CD4-positive, alpha-beta T cell treated with Interferon alpha-2 for 1 hour (primary cell): ENCODE data around the gene RALBP1.
A peak's percentile ranks its signal among the peaks of the same experiment; 100 is the strongest.

Experiments used
- DNase-seq, 2 donors: peaks; one replicate each; pipeline ENCODE4 v3.0.0-alpha.2; 2020 to 2022

The RALBP1 gene

DNA sequence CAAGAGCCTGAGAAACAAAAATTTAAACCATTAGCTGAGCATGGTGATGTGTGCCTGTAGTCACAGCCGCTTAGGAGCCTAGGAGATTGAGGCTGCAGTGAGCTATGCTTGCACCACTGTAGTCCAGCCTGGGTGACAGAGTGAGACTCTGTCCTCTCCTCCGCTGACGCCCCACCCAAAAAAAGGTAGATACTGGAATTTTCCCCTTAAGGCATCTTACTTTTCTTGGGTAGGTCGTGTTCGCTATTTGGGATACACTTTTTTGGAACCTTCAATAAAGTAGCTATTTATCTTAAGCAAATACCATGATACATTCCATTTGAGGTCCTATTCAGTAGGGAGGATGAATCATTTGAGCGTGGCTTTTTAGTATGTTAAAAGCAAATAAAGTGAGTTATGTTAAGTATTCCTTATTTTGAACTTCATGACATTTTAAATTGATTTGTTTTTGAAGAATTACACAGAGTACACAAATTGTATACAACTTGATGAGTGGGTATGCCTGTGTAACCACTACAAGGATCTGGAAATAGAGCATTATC lies 38.7 kb downstream of the RALBP1 start:
- no peak for DNase-seq

DNA sequence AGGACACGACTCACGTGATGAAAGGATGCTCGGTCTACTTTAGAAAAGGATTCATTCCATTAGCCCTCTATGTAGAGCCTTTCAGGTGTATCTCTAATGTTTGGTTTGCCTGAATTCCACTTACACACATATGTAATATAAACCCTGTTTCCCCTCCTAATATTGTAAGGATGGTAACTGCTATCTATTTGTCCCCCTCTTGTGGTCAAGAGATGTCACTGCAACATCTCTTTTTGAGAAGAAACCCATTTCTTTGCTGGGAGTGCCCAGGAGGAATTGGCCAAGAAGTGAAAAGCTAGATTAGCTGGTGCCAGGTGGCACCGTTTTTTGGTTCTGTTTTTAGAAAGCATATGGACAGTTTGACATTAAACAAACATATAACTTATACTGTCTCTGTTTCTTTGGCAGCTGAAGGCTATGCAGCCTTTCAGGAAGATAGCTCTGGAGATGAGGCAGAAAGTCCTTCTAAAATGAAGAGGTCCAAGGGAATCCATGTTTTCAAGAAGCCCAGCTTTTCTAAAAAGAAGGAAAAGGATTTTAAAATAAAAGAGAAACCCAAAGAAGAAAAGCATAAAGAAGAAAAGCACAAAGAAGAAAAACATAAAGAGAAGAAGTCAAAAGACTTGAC lies 41.2 kb downstream of the RALBP1 start:
- DNase-seq, result peak in 1 of 2 donors; percentile 59

DNA sequence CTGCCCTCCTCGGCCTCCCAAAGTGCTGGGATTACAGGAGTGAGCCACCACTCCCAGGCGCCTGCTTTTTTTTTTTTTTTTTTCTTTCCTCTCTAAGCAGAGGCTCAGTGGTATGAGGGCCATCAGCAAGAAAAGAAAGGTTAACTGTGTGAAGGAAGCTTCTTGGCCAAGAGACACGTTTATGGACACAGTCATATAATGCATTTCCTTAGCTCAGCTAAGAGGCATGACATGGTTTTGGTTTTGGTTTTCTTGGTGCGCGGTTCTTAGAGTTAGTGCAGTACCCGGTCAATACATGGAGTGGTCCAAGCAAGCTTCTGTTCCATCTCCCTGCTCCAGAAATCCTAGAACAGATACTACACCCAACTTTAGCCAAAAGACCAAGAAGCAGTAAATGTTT lies 42.6 kb downstream of the RALBP1 start:
- DNase-seq, result no peak

DNA sequence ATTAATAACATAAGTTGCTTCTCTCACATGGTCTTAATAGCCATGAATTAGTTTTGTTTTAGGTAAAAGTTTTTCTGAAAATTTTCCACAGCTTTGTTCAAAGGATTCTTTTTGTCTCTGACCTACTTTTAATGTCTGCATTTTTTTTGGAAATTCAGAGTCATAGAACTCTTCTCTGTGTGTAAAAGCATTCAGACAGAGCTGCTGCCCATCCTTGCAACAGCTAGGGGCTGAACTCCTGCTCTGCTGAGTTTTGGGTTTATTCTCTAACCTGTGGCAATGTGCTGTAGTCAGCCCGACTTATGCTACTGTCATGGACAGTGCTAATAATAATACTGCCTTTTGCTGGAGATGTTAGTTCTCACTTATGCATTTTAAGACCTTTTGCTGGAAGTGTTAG lies 44.1 kb downstream of the RALBP1 start:
- DNase-seq, result no peak

DNA sequence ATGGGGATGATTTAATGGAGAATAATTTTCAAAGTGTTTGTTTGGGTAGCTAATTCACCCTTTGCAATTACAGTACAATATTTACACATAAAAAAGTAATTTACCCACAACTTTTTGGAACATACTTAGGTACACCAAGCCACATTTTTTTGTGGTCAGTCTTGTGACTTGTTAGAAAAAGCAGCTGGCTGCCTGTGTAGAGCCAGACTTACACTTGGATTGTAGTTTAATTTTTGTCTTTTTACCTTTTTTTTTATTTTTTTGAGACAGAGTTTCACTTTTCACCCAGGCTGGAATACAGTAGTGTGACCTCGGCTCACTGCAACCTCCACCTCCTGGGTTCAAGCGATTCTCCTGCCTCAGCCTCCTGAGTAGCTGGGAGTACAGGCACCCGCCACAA lies 45.4 kb downstream of the RALBP1 start:
- no peak for DNase-seq

DNA sequence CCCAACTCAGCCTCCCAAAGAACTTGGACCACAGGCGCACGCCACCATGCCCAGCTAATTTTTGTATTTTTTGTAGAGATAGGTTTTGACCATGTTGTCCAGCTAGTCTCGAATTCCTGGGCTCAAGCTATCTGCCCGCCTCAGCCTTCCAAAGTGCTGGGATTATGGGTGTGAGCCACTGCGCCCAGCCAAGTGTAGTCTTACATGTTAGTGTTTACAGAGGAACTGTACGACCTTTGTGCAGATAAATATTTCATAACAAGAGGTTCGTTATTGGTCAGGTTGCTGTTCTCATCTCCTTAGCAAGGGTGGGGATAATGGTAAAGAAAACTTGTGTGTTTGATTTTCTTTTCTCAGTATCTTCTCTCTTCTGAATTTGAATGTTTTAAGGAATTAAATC lies 46.5 kb downstream of the RALBP1 start:
- DNase-seq, result no peak

DNA sequence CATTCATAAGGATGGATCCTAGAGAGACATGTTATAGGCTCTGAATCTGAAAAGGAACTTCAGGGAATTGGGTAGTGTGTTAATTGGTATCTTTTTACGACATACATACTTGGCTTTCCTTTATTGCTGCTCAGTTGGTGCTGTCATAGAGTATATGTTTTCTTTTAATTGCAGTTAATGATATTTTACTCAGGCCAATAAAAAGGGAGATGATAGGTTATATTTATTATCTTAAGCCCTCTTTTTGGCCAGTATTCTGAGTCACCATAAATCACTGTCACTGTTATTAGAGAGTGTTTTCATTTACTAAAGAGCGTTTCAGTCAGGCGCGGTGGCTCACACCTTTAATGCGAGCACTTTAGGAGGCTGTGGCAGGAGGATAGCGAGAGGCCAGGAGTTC lies 47.6 kb downstream of the RALBP1 start:
- DNase-seq, result no peak

DNA sequence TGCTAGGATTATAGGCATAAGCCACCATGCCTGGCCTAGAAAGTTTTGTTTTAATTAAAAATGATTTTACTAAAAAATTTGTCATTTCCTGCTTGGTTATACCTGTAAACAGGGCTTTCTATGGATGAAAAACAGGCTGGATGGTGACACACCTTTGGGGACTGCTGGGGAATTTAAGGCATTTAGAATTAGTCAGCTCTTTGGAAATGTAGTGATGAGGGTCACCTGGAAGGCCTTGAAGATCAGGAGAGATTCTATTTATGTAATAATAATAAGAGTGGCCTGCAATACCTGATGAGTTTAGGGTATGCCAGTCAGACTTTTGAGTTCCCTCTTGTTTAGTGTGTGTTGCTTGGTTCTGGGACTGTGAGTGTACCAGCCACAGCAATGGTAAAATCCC lies 51.1 kb downstream of the RALBP1 start:
- no peak for DNase-seq

DNA sequence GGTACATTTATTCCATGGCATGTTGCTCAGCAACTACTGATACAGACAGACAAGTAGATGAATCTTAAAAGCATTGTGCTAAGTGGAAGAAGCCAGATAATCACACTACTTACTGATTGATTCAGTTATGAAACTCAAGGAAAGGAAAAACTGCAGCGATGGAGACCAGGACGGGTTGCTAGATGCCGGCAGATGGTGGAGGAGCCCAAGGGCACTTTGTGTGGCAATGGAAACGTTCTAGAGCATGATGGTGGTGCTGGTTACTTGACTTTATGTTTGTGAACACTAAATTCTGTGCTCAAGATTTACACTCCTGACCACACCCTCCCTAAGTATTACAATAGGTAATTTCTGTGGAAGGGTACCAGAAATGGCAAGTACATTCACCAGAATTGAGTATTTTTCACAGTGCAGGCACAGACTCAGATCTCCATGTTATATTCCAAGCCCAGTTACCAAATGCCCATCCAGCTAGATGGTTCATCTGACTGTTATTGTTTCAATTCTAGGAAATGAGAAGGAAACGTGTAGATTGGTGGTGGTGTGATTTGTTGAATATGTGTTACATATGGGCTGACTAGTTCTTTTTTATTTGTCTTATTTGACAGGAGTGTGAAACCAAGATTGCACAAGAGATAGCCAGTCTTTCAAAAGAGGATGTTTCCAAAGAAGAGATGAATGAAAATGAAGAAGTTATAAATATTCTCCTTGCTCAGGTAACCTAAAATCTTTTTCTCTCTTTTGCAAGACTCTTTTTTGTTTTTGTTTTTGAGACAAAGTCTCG lies 55.1 kb downstream of the RALBP1 start:
- no peak for DNase-seq

DNA sequence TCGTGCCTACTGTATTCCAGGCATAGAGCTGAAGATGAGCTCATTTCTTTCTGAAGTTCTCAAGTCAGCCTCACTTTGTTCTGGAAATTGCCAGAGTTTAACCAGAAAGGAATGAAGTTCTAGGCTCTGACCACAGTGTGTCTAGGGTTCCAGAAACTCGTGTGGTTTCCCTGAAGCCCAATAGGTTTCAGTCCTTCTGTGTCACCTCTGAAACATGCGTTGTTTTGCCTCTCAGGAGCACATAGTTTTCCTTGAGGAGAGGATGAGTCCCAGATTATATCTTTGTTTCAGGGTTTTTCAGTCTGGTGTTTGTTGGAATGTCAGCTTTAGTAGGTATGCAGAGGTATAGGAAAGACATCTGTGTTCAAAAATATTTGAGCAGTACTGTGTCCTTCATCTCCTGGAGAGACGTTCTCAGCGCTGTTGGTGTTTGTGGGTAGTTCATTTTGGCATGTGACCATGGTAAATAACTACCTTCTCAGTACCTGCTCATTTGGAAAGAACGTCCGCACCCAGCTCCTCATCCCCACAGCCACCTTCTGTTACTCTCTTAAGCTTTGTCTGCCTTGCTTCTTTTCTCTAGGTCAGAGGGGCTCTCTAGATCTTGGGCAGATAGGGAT lies 56.6 kb downstream of the RALBP1 start:
- no peak for DNase-seq

DNA sequence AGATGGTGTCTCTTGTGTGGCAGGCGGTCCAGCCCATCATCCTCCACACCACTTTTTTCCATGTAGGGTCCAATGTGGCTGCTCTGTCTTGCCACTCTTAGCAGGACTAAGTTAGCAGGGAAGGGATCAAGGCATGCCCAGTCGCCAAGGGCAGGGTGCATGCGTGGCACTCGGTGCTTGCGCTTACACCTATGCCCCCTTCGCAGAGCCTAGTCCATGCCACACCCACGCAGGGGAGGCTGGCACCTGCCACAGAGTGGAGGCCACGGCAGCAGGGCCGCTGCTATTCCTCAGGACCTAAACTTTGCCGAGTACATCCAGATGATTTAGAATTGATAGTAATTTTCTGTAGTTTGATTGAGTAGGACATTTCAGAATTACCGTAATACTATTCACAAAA lies 59.5 kb downstream of the RALBP1 start:
- DNase-seq, result no peak

DNA sequence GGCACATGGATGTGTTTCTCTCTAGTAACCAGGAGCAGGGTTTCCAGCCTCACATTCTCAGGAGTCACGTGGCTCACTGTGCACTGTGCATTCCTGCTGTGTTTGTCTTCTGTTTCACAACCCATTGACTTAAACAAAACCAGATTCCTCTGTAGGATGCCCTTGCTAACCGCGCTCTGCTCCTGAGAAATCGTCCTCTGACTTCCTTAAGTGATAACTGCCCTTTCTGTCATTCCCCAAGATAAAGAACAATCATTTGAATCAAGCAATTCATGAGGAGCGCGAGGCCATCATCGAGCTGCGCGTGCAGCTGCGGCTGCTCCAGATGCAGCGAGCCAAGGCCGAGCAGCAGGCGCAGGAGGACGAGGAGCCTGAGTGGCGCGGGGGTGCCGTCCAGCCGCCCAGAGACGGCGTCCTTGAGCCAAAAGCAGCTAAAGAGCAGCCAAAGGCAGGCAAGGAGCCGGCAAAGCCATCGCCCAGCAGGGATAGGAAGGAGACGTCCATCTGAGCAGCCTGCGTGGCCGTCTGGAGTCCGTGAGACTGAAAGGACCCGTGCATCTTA lies 60.2 kb downstream of the RALBP1 start:
- no peak for DNase-seq

DNA sequence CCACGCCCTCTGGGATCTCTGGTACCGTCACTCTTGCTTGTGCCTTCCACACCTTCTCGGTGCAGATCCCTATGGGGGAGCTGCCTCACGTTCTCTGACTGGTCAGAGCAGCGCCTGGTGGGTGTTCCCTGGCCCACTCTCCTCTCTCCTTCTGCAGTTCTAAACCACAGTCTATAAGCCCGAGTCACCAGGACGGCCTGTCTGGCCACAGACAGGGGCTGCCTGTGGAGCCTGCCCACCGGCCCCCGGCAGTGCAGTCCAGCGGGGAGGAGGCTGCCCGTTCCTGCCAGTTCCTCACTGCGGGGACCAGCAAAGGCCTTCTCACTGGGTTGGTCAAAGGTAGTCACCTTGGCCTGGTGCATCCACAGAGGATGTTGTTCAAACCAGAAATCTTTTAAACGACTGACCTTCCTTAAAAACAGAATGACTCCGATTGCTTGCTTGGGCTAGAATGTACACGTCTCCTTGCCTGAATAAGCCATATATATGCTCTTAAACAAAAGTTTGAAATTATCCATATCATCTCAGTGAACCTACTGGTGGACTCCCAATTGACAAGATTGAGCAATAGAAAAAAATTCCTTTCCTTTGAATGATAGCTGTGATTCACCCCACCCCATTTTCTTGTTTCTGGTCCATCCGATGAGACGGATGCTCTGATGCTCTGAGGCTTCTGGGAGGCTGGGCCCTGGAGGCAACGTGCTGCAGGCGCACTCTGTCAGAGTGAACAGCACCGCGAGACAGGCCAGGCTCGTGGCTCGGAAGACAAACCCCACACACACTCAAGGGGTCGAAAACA lies 61.2 kb downstream of the RALBP1 start:
- no peak for DNase-seq

DNA sequence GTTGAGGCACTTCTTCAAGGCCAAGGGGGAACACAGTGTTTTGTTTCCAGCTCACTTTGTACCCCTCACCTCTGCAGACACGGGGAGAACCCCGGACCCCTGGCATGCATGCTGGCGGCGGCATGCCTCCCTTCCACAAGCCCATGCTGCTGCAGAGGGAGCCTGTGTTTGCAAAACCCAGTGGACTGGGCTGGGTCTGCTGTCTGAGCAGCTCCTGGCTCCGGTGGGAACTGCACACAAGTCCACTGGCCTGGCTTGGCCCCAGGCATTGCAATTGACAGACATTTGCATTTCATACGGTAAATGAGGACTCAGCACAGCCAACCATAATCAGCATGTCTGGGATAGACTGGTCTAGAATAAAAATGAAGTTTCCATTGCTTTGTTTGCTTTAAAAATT lies 62.4 kb downstream of the RALBP1 start:
- DNase-seq, result no peak

DNA sequence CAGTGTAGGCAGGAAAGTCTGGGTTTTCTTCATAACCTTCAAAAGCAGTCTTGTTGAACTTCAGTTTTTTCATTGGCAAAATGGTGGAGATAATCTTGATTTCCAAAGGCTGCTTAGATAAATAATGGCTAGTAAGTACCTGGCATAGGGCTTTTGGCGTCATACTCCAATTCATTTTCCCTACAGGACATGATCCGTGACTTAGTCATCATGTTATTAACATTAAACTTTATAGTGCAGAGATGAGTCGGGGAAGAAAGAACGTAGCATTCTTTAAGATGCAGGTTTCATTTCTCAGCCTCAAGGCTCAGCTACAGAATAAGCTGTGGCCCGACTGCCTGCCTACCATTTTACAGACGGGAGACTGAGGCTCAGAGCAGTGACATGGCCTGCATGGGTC lies 64.0 kb downstream of the RALBP1 start:
- no peak for DNase-seq

DNA sequence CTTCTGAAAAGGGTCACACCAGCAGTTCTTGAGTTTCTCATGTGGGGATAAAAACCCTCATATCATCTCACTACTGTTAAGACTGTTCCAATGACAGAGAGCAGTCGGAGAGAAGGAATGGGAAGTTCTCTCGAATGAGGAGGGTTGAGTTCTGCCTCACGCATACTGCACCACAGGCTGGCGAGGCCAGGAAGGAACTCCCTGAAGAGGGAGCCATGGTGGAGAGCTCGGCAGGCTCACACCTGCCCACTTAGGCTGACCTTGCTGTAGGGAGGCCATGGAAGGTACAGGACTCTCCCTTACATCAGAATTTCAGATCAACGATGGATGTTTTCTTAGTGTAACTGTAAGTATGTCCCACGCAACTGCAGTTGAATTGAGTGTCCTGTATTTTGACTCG lies 64.6 kb downstream of the RALBP1 start:
- DNase-seq, result no peak

DNA sequence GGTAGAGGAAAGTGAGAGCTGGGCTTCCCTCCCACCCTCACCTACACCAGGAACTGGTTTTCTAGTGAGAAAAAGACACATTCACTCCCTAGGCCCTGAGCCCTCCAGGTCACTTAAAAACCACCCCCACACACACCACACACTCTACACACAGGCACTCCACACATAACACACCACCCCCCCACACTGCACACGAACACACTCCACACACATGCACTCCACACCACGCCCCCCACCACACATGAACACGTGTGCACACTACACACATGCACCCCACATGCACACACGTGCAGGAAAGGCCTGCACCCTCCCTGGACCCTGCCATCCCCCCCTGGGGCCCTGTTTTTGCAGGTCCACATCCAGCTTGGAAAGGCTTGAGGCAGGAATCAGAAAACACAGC lies 67.6 kb downstream of the RALBP1 start:
- no peak for DNase-seq

DNA sequence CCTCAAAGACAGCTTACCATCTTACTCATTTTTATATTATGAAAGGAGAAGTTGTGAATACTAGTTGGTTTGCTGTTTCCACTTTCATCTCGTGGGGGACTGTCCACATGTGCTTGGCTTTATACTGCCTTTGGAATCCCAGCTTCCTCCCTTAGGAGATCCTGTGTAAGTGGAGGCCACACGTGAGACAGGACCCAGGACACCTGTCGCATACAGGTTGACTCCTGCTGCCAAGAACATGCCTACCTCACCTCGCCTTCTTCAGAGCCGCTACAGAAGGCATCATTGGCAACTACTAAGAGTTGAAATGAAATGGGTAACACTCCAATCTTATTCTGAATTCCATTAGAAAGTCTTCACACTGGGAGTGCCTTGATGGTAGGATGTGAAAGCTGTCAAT lies 69.7 kb downstream of the RALBP1 start:
- DNase-seq, result no peak

DNA sequence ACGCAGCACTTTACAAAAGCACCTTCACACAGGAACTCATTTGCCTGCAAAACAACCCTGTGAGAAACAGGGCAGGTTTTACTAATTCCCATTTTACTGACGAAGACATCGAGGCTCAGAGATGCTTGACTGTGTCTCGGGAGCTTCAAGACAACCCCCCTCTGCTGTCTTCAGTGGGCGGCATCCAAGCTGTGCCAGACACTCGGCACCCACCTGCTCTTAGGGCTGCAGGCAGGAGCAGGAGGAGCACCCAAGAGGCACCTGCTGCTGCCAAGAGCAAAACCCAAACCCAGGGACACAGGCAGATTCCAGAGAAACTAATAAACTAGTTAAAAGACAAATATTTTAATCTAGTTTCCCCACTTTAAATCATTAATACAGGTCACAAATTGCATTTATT lies 71.2 kb downstream of the RALBP1 start:
- DNase-seq, result no peak

DNA sequence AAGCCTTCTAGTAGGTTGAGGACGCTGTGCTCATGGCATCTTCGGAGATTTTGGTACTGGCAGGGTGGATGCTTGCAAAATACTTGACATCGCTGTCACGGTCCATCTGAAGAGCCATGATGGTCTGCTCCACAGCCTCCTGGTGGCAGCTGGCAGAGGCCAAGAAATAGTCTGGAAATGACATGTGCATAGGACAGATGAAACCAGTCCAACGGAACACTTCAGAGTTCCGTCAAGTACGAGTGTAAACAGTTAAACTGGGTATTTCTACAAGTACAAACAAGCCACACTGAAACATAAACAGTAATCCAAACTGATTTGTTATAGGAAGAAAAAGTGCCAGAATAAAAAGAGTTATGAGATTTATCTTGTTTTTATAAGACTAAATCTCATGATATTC lies 72.5 kb downstream of the RALBP1 start:
- no peak for DNase-seq

DNA sequence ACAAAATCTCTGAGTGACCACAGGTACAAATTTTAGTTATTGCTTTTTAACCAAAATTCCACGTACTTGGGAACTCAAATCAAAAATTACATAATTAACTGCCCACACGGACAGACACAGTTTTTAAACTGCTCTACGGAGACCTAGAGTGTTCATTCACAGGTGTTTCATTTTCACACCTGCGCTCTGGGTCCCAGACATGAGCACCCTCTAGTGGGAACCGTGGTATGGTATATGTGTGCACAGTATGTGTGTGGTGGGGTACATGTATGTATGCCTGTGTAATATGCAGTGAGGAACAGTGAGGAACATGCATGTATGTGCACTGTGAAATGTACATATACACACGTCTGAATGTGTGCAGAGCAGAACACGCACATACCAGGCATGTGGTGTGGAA lies 74.1 kb downstream of the RALBP1 start:
- DNase-seq, result no peak

DNA sequence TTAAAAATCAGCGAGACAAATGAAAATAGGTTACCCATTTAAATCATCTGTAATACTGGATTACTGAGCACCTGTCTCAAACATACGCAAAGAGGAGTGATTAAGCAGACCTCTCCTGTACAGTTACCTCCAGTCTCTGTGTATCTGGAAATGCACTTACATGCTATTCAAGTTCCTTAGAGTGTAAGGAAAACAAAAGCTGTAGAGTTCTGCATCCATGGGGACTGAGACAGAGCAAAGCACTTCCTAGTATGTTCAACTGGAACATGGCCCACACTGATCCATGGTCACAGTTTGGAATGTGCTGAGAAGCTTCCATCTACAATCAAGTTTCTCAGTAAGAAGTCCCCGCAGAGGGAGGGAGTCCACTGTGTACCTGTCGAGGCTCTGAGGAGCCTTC lies 75.1 kb downstream of the RALBP1 start:
- DNase-seq, result no peak

DNA sequence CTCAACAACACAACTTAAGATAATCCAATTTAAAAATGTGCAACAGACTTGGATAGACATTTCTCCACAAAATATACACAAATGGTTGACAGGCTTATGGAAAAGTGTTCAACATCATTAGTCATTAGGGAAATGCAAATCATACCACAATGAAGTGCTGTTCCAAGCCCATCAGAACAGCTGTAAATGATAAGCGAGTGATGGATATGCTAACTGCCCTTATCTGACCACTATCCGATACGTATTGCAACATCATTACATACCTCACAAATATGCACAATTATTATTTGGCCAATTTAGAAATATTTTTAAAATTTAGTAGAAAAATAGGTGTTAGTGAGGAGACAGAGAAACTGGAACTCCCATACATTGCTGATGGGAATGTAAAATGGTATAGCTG lies 76.9 kb downstream of the RALBP1 start:
- no peak for DNase-seq
